Measurements from ENCODE around the gene DNAH14. TPM values are rescaled to one million over a fixed set of nuclear protein-coding genes. Genes with fewer than 3 reads are reported as not detected.

Gene DNAH14
- total and polyA plus RNA-seq, 2 of the 8 experiments (the other 6 are each of a cell fraction or from before 2014, with no cell fraction given): 8.4 to 40.7 TPM

GRCh38 chr1:224884361-224884801 lies 45.1 kb upstream of the DNAH14 start:
- Histone ChIP-seq H3K23ac (ENCODE audit: insufficient read length) (no peak overlapping the region), H3K36me3 (ENCODE audit: control insufficient read depth in 2 of 4, insufficient read depth in 4 of 4, low read length in 3 of 4) (peaks cover 0 to 8% (median 0%) of the 10 kb centered on the region in 4 experiments; a peak in 1 of 8 replicates), H3K4me2 (ENCODE audit: insufficient read depth in 1 of 2, low read depth in 2 of 2, low read length in 2 of 2) (0 out of 4 replicates have a peak overlapping the region, but pooled peaks of 1 of the 2 experiments have one; percentile 8), H3K79me1 (ENCODE audit: low read depth, low read length) (no peaks in the 10 kb centered on the region), H4K5ac (ENCODE audit: insufficient read length, low read depth, low read length) (no peak overlapping the region), H3K56ac (replicated peaks; ENCODE audit: insufficient read length, low read depth, low read length) (no peak overlapping the region), H3K4me1 (replicated peaks in 1 of 4; ENCODE audit: control insufficient read depth in 3 of 4, insufficient read depth in 4 of 4, low read length in 3 of 4) (peaks cover 6 to 17% (median 14%) of the 10 kb centered on the region in 4 experiments; a peak in 5 of 7 replicates), H4K20me1 (replicated peaks in 1 of 2; ENCODE audit: control insufficient read depth in 1 of 2, insufficient read depth in 2 of 2, low read length in 2 of 2) (no peaks in the 10 kb centered on the region), H4K8ac (ENCODE audit: extremely low read depth, insufficient read depth, low read length) (no peak overlapping the region), H3K4me3 (ENCODE audit: extremely low read depth in 1 of 4, insufficient read depth in 2 of 4, low read depth in 3 of 4, low read length in 4 of 4) (no peak overlapping the region), H3K79me2 (ENCODE audit: control insufficient read depth in 1 of 2, insufficient read depth in 2 of 2, low read length in 2 of 2) (no peaks in the 10 kb centered on the region), H4K91ac (replicated peaks; ENCODE audit: insufficient read length, low read length) (no peak overlapping the region), H2BK20ac (ENCODE audit: low read length) (no peak overlapping the region), H3K27me3 (replicated peaks in 1 of 4; ENCODE audit: control insufficient read depth in 3 of 4, extremely low read depth in 1 of 4, insufficient read depth in 3 of 4, low read length in 3 of 4) (no peaks in the 10 kb centered on the region), H3K4ac (replicated peaks; ENCODE audit: insufficient read length, low read depth, low read length) (no peak overlapping the region), H2BK15ac (ENCODE audit: low read length) (no peak overlapping the region), H3K9me3 (ENCODE audit: insufficient read depth in 2 of 2, low read depth in 1 of 2, low read length in 1 of 2) (peaks cover 14% of the 10 kb centered on the region in 2 experiments), H3K14ac (ENCODE audit: insufficient read length) (no peak overlapping the region), H2BK120ac (replicated peaks; ENCODE audit: low read depth, low read length) (no peak overlapping the region), H3K18ac (ENCODE audit: extremely low read depth, low read length) (no peak overlapping the region), H2AFZ (ENCODE audit: low read length) (no peak overlapping the region), H2AK5ac (ENCODE audit: low read depth, low read length) (no peak overlapping the region; the same call in 1 of the 2 replicates), H2BK12ac (ENCODE audit: low read depth, low read length) (no peak overlapping the region), H2BK5ac (ENCODE audit: low read depth, low read length) (no peak overlapping the region), H3K23me2 (ENCODE audit: low read depth, low read length) (0 out of 2 replicates have a peak, but pooled peaks cover 2% of the 10 kb centered on the region), H3K9ac (replicated peaks in 1 of 4; ENCODE audit: extremely low read depth in 1 of 4, low read depth in 3 of 4, low read length in 3 of 4) (no peak overlapping the region), H3K27ac (ENCODE audit: low read depth, low read length) (no peak overlapping the region)
- no peak for DNase-seq (ENCODE audit: low read depth in 1 of 2, low spot score in 2 of 2)
- no peak for TF ChIP-seq RFX5 (IDR thresholded peaks at IDR 0.05; ENCODE audit: borderline replicate concordance, low read depth, low read length)
- POLR2A ChIA-PET (ENCODE audit: partially characterized antibody): interaction anchor here (0.6 to 1.4 kb wide), 4 partner anchors 11 to 1009 kb away, joined by 3 to 4 read pairs (median 4); no protein-coding TSS in a partner anchor
- no peak for FAIRE-seq
- CTCF ChIA-PET (ENCODE audit: partially characterized antibody): interaction anchor here (0.6 to 4.7 kb wide), 8 partner anchors 9 to 686 kb away, joined by 3 to 25 read pairs (median 5); no protein-coding TSS in a partner anchor
- 62% methylated on average over 1 of the region's 1 CpG; no CpG with 5 or more reads in 1 of the 2 experiments for WGBS, 2 experiments (ENCODE audit: extremely low coverage in 1 of 2, insufficient coverage in 1 of 2, insufficient read length in 1 of 2, insufficient replicate concordance in 2 of 2, low coverage in 1 of 2, low lambda C conversion rate in 2 of 2, missing lambda C conversion rate in 1 of 2)

All from H1 (cell line).